Endodermal cell (in vitro differentiated cells): Measurements from ENCODE around the gene DTWD2. TPM values are rescaled to one million over a fixed set of nuclear protein-coding genes. Genes with fewer than 3 reads are reported as not detected.
"Not testable (repeated sequence)": the region's sequence is repeated elsewhere in the genome, so short reads cannot be mapped to it uniquely, and the experiment has no call there.

Source experiments
- DNase-seq: peaks from one replicate; pipeline ENCODE4 v3.0.0-alpha.2; 2017
- H3K27ac ChIP-seq: 2 replicates; pipeline ENCODE4 v1.5.1; 2013; ENCODE audit warnings: mild to moderate bottlenecking, low read depth, low read length, moderate library complexity
- H3K27me3 ChIP-seq: 2 replicates; pipeline ENCODE4 v1.6.1; 2013; ENCODE audit warnings: mild to moderate bottlenecking, low read length, moderate library complexity; ENCODE audit not compliant: insufficient read depth, control insufficient read depth, poor library complexity, severe bottlenecking
- H3K36me3 ChIP-seq: 2 replicates; pipeline ENCODE4 v1.7.0; 2013; ENCODE audit warnings: mild to moderate bottlenecking, low read length, moderate library complexity; ENCODE audit not compliant: control insufficient read depth, insufficient read depth
- H3K4me1 ChIP-seq: one replicate; pipeline ENCODE4 v1.7.0; 2013; ENCODE audit warnings: low read length; ENCODE audit not compliant: control insufficient read depth, insufficient read depth
- H3K4me3 ChIP-seq: 2 replicates; pipeline ENCODE4 v1.5.1; 2013; ENCODE audit warnings: mild to moderate bottlenecking, low read length, moderate library complexity
- H3K9ac ChIP-seq: 2 replicates; pipeline ENCODE4 v1.6.1; 2013; ENCODE audit warnings: mild to moderate bottlenecking, low read length, moderate library complexity; ENCODE audit not compliant: poor library complexity, severe bottlenecking; ENCODE audit errors: extremely low read depth
- H3K9me3 ChIP-seq: 2 replicates; pipeline ENCODE4 v1.6.1; 2013; ENCODE audit warnings: mild to moderate bottlenecking, low read length, moderate library complexity; ENCODE audit not compliant: control insufficient read depth
- H3K27ac Mint-ChIP-seq: 2 replicates; pipeline ENCODE4 v1.8.0; 2020; ENCODE audit warnings: mixed read lengths
- H3K27me3 Mint-ChIP-seq: 2 replicates; pipeline ENCODE4 v1.8.0; 2021; ENCODE audit warnings: mild to moderate bottlenecking, mixed read lengths; ENCODE audit not compliant: insufficient read depth
- H3K36me3 Mint-ChIP-seq: 2 replicates; pipeline ENCODE4 v1.8.0; 2020; ENCODE audit warnings: low read depth, mixed read lengths
- H3K4me1 Mint-ChIP-seq: 2 replicates; pipeline ENCODE4 v1.8.0; 2020; ENCODE audit warnings: mixed read lengths
- H3K4me3 Mint-ChIP-seq: 2 replicates; pipeline ENCODE4 v1.8.0; 2020; ENCODE audit warnings: mild to moderate bottlenecking, moderate library complexity, mixed read lengths
- H3K9me3 Mint-ChIP-seq: 2 replicates; pipeline ENCODE4 v1.8.0; 2020; ENCODE audit warnings: mild to moderate bottlenecking, mixed read lengths
- WGBS, 2 experiments: methylation state at CpG; one replicate each; pipeline versions ENCODE4 v1.1.5 to v1.1.7; 2013; ENCODE audit warnings: missing lambda C conversion rate in 2 of 2, mixed read lengths in 1 of 2; ENCODE audit not compliant: insufficient coverage in 1 of 2, insufficient read length in 1 of 2; 5-methylcytosine and 5-hydroxymethylcytosine counted together
- total RNA-seq, 2 donors: library from RNA; stranded (reverse); fragmentation: NEBNext Ultra II Directional in 1 of 2; extraction: Animal tissue kit (Norgen Biotek cat#: 25700) in 1 of 2; gene quantifications; 2 replicates in 1 of 2; 3 replicates in 1 of 2; pipeline ENCODE4 v1.2.1, GENCODE V29; 2021
- TF ChIP-seq, protein P1 (sequence below): fragments of 200-600 bp; sonication (generic); conservative IDR thresholded peaks from 2 replicates; pipeline ENCODE4 v1.5.0; 2021; ENCODE audit warnings: antibody characterized with exemption, mild to moderate bottlenecking

DTWD2 gene
- total RNA-seq, 2 donors from 2014 or later = 15.2 to 34.9 TPM

DNA sequence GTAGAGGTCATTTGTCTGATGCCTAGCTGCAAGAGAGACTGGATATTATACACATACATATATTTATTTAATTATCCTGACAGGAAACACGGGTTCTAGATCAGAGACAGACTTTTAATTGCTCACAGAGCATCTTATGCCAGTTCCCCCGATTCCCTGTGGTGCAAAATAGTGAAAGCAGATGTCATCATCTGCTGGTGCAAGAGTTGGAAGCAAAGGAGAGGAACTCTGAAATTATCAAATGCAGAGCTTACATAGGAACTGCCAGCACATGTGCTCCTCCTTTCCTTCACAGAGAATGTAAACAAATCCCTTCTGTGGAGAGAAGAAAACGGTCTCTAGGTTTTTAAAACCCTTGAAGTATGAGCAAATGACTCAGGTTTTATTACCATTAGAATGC lies 69.3 kb downstream of the DTWD2 start:
- TF ChIP-seq, protein P1, sequence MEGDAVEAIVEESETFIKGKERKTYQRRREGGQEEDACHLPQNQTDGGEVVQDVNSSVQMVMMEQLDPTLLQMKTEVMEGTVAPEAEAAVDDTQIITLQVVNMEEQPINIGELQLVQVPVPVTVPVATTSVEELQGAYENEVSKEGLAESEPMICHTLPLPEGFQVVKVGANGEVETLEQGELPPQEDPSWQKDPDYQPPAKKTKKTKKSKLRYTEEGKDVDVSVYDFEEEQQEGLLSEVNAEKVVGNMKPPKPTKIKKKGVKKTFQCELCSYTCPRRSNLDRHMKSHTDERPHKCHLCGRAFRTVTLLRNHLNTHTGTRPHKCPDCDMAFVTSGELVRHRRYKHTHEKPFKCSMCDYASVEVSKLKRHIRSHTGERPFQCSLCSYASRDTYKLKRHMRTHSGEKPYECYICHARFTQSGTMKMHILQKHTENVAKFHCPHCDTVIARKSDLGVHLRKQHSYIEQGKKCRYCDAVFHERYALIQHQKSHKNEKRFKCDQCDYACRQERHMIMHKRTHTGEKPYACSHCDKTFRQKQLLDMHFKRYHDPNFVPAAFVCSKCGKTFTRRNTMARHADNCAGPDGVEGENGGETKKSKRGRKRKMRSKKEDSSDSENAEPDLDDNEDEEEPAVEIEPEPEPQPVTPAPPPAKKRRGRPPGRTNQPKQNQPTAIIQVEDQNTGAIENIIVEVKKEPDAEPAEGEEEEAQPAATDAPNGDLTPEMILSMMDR = no peak
- Mint-ChIP-seq H3K9me3 (no peaks in the 10 kb centered on the region), H3K27ac (no peak overlapping the region), H3K27me3 (no peaks in the 10 kb centered on the region), H3K4me3 (no peak overlapping the region), H3K4me1 (peaks cover 19% of the 10 kb centered on the region), H3K36me3 (peaks cover 40% of the 10 kb centered on the region)
- WGBS, 2 experiments = 89% methylated on average over 3 of the region's 3 CpGs; no CpG with 5 or more reads in 1 of the 2 experiments
- Histone ChIP-seq H3K9ac (no peak overlapping the region), H3K27ac (no peak overlapping the region), H3K27me3 (no peaks in the 10 kb centered on the region), H3K9me3 (no peaks in the 10 kb centered on the region), H3K36me3 (peaks cover 52% of the 10 kb centered on the region), H3K4me3 (no peak overlapping the region), H3K4me1 (no peaks in the 10 kb centered on the region)
- DNase-seq = no peak

DNA sequence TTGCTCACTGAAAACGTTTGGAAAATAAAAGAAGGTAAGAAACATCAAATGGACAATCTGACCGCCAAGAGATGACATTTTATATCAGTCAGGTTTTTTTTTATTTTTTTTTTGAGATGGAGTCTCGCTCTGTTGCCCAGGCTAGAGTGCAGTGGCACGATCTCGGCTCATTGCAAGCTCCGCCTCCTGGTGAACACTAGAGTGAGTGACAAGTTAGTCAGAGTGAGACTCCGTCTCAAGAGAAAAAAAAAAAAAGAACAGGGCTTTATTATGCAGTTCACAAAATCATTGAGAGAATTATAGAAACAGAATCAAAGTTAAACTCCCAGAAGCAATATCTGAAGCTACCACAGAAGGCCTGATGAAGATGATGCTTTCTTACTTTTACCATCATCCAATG lies 70.1 kb downstream of the DTWD2 start:
- Mint-ChIP-seq H3K27ac (no peak overlapping the region), H3K36me3 (peaks cover 39% of the 10 kb centered on the region), H3K27me3 (no peaks in the 10 kb centered on the region), H3K4me1 (peaks cover 13% of the 10 kb centered on the region), H3K4me3 (no peak overlapping the region), H3K9me3 (no peaks in the 10 kb centered on the region)
- Histone ChIP-seq H3K9me3 (no peaks in the 10 kb centered on the region), H3K4me3 (no peak overlapping the region), H3K36me3 (peaks cover 50% of the 10 kb centered on the region), H3K9ac (no peak overlapping the region), H3K4me1 (no peaks in the 10 kb centered on the region), H3K27ac (no peak overlapping the region), H3K27me3 (no peaks in the 10 kb centered on the region)
- TF ChIP-seq, protein P1 = no peak
- no peak for DNase-seq
- 88 to 89% methylated on average over 6 to 7 of the region's 7 CpGs for WGBS, 2 experiments

DNA sequence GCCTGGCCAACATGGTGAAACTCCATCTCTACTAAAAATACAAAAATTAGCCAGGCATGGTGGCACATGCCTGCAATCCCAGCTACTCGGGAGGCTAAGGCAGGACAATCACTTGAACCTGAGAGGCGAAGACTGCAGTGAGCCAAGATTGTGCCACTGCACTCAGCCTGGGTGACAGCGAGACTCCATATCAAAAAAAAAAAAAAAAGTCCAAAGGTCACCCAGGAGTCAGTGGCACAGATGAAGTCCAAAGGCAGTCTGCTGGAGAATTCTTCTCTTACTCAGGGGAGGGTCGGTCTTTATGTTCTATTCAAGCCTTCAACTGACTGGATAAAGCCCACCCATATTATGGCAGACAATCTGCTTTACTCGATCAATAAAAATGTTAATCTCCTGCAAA lies 80.8 kb downstream of the DTWD2 start:
- not testable (repeated sequence) for H3K9ac ChIP-seq, H3K27me3 ChIP-seq, H3K4me3 Mint-ChIP-seq, H3K9me3 Mint-ChIP-seq, H3K27me3 Mint-ChIP-seq, H3K4me3 ChIP-seq, H3K4me1 ChIP-seq, H3K27ac Mint-ChIP-seq, H3K9me3 ChIP-seq, H3K27ac ChIP-seq, DNase-seq
- Mint-ChIP-seq H3K36me3 (peaks cover 19% of the 10 kb centered on the region), H3K4me1 (peaks cover 15% of the 10 kb centered on the region)
- peaks cover 16% of the 10 kb centered on the region for H3K36me3 ChIP-seq
- WGBS, 2 experiments = 95 to 100% methylated on average over 5 of the region's 5 CpGs

DNA sequence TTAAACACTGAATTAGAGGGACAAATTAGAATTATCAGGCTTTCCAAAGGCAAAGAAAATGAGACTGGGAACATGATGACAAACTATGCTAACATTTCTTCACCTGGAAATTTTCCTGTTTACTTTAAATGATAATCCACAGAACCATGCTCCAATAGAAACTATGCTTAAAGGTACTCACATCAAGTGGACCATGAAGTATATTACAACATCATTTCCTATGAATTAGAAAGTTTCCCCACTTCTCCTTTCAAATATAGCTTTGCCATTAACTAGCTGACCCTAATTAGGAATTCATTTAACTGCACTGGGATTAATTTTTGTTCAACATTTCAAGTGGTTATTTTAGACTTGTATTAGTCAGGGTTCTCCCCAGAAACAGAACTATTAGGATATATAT lies 81.4 kb downstream of the DTWD2 start:
- no peak overlapping the region for H3K9ac ChIP-seq
- TF ChIP-seq, protein P1 = no peak
- H3K27ac ChIP-seq = no peak overlapping the region
- no peak for DNase-seq
- Mint-ChIP-seq H3K4me3 (no peak overlapping the region), H3K9me3 (no peaks in the 10 kb centered on the region), H3K27me3 (no peaks in the 10 kb centered on the region), H3K36me3 (peaks cover 15% of the 10 kb centered on the region), H3K4me1 (peaks cover 15% of the 10 kb centered on the region), H3K27ac (no peak overlapping the region)
- no peaks in the 10 kb centered on the region for H3K9me3 ChIP-seq
- no peaks in the 10 kb centered on the region for H3K4me1 ChIP-seq
- no peak overlapping the region for H3K4me3 ChIP-seq
- H3K27me3 ChIP-seq = no peaks in the 10 kb centered on the region
- H3K36me3 ChIP-seq = peaks cover 17% of the 10 kb centered on the region
